COLO829 (cell line): ENCODE data around the gene PDE1A.

Experiments used
- DNase-seq: peaks from one replicate; pipeline ENCODE4 v3.0.0; 2012; ENCODE audit warnings: low spot score

Gene PDE1A

GRCh38 chr2:182426918-182427240 lies at the start of gene PDE1A:
PDE1A (minus strand) TSS chr2:182427036.
- DNase-seq, result no peak

DNA sequence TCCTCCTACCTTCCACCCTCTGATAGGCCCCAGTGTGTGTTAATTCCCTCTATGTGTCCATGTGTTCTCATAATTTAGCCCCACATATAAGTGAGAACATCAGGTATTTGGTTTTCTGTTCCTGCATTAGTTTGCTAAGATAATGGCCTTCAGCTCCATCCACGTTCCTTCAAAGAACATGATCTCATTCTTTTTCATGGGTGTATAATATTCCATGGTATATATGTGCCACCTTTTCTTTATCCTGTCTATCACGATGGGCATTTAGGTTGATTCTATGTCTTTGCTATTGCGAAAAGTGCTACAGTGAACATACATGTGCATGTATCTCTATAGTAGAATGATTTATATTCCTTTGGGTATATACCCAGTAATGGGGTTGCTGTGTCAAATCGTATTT lies 46.8 kb upstream of the PDE1A start:
- DNase-seq, result no peak

DNA sequence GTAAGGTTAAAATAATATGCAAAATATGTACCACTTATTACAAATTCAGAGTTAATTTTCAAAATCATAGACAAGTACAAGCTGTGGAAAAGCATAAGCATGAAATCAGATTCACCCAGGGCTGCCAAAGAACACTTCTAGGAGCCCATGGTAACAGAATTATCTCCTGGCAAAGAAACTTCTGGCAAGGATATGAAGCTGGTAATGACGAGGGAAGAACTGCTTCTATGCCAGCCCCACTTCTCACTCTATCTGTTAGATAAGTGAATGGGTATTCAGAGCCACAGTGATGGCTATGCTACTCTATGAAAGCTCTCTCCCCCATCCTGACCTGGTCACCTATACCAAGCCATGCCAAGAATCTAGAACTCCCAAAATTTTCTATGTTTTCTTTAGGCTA lies 36.9 kb upstream of the PDE1A start:
- no peak for DNase-seq

- no peak for DNase-seq
Measured at GRCh38 chr2:182456784-182457183, 29.9 kb upstream of the PDE1A start.

- no peak for DNase-seq
Measured at GRCh38 chr2:182452456-182452990, 25.7 kb upstream of the PDE1A start.

DNA sequence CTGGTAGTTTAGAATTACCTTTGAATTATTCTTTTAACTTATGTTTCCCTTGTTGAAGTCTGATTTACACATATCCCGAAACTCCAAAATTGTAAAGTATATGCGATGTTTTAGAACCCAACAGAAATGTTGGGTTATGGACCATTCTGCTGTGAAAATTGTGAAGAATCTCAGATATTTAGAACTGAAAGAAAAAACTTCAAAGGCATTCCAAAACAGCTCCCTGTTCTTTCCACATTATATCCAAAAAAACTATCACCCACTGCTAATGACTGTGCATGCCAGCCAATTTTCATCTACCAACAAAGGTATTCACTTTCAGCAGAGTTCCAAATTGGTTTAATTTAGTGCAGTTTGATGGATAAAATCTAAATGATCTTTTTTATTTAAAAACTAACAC lies 21.5 kb upstream of the PDE1A start:
- DNase-seq, result no peak

GRCh38 chr2:182447863-182448262 lies 21.0 kb upstream of the PDE1A start:
- no peak for DNase-seq

DNA sequence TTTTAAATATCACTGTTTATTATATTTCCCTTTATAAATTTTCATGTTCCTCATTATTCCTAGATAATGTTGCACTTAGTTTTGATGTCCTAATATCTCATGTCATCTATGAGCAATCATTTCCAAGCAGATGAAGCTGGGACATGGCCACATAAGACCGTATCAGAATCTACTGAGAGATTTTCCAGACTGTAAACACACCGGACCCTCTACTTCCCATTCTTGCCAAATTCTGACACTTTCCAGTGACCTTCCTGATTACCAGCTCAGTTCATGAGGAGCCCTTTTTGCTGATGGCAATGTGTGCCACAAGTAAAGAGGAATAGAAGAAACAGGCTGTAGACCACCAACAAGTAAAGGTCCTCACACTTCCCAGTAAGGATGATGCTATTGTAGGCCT lies 20.3 kb upstream of the PDE1A start:
- DNase-seq, result no peak

DNA sequence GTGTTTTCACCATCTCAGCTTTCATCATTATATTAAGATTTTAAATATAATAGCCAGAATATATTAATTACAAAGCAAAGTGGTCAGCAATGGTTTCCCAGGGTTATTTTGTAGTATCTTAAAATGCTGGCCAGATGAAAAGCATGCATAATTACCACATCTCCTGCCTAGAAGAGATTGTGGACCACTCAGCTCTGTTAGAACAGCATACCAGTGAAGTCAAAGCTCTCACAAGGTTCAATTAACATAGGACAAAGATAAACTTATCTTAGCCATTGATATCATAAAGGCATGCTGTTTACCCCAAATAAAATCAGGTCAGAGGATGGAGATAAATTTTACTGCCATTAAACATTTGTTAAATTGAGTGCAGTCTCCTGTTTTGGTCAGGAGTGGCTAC lies 19.3 kb upstream of the PDE1A start:
- DNase-seq, result no peak

- DNase-seq, result no peak
Measured at GRCh38 chr2:182445391-182445965, 18.6 kb upstream of the PDE1A start.

- no peak for DNase-seq
Measured at GRCh38 chr2:182444806-182445205, 18.0 kb upstream of the PDE1A start.

DNA sequence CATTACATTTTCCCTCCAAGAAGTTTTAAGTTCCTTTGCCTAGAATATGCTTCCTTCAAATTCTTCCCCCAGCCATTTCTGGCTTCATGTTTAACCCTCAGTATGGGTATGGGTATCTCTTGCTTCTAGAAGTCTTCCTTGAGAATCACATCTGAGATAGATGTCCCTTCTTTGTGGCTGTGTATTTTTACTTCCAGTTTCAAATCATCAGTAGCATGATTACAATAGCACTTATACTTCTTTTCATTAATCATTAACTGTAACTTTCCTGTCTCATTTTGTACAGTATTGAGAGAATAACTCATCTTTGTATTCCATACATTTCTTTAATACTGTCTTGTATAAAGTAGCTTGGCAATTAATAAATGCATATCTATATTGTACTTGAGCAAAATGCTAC lies 17.3 kb upstream of the PDE1A start:
- no peak for DNase-seq

GRCh38 chr2:182436252-182436651 lies 9.4 kb upstream of the PDE1A start:
- no peak for DNase-seq

- no peak for DNase-seq
Measured at GRCh38 chr2:182435754-182436153, 8.9 kb upstream of the PDE1A start.

DNA sequence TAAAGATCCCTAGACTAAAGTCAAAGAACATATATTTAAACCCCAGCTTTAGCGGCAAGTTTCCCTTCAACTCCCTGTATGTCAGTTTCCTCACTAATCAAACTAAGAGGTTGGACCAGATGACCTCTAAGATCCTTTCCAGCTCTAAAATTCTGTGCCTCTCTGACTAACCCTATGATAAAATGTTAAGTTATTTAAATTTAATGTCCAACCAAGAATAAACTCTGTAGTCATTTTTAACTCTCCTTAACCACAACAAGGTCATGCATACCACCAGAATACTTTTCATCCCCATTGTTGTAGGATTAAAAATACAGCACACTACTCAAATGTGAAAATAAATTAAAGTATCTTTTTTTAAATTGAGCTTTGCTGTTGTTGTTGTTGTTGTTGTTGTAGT lies 5.2 kb upstream of the PDE1A start:
- DNase-seq, result no peak

DNA sequence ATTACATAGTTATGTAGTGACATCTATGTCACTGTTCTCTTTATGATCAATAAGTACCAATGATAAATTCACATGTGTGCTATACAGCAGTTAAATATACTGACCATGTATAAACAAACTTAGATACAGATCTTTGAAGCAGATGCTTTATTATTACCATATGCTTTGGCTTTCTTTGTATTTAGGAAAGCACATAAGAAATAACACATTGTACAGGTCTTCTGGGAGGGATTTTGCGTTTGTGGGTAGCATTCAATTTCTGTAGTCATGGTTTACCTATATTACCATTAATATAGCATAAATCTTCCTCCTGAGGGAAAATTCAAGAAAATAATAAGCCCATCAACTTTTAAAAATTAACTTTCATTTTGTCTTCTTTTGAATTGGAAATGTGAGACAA lies 1.6 kb upstream of the PDE1A start:
- DNase-seq, result no peak

DNA sequence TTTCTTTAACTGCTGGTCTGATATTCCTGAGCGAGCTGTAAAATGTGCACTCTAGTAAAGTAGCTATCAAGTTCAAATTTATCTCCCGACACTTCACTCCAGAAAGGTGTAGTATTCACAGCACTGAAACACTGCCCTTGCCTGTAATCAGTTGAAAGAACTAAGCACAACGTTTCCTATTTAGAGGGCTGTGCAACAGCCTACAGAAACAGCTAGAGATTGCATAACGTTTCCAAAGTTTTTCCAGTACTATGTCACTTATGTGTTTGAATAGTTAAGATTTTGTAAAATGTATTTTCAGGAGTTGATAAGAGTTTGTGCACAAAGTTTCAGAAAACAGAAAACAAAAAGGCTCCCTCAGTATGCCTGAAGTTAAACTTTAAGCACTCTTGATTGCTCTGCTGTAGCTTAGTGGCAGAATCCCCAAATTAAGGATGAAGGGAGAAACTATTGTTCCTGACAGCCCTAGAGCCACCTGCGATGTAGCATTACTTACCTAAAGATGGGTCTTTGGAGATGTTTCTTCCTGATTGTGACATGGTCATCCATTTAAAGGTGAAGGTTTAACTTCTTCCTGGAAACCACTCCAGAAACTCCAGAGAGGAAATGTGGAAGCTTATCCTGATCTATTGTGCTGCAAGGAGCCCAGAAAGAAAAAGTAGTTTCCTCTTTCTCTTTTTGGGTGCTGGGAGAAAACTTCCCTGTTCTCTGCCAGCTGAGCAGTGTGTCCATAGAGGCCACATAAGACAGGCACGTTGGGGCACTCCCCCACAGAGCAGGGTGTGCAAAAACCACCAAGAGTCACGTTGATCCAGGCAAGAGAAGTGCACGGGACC lies 536 bp downstream of the PDE1A start:
- no peak for DNase-seq

DNA sequence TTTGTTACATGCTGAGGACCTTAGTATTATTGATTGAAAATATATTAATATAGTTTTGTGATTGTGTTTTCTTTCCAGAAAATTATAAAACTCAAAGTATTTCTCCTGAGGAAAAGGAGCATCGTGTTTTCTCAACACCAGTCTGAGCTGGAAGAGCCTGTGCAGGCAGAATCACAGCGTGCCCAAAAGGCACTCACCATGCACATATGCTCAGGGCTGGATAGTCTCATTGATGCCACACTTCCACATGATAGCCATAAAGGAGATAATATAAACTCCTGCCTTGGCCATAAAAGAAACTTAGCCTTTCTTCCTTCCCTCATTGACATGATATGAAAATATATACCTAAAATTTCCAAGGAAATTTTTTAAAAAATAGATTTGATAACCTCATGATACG lies 4.0 kb downstream of the PDE1A start:
- no peak for DNase-seq

DNA sequence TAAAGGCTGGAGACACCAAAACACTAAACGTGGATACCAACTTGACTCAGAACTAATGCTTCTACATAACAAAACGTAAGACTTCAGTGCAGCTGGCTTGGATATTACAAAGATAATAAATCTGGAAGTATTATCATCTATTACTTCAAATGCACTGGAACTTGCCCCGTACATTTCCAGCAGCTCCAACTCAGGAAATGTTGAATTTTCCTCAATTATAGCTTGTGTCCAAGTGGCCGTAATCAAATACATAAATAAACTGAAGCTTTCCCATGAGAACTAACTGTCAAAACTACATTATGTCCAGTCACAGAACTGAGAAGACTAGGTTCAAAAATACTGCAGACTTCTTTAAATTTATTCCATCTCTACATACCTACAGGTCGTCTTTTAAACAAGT lies 6.2 kb downstream of the PDE1A start:
- no peak for DNase-seq

GRCh38 chr2:182416861-182417260 lies 10.0 kb downstream of the PDE1A start:
- DNase-seq, result no peak

DNA sequence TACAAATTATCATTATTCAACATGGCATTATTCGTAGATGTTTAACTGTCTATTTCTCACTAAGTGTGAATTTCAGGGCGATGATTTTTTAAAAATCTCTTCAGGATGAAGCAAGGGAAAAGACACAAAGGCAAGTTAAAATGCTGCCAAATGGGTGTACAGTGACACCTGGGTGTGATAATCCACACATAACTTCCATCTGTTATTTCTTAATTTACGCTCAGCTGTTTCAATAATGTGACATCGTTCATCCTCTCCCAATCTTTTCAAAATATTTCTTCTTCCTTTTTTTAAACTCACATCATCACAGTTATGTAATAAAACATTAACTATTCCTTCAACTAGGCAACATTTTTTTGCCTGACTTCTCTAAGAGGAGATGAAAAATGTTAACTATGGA lies 10.6 kb downstream of the PDE1A start:
- no peak for DNase-seq

DNA sequence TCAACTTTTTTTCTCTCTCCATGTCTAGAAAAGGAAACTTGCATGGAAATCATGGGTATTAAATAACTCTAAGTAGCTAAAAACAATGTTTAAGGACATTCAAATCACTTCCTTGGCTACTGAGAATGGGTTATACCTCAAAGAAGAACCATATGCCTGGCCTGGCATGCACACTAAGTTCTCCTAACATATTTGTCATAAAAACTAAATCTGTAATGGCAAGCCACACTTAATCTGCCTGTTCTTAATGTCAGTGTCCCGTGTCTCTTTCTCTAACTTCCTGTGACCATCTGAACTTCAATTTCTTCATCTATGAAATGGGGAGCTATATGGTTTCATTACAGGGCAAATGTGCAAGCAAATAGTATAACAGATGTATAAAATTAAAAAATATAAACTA lies 11.1 kb downstream of the PDE1A start:
- DNase-seq, result no peak

GRCh38 chr2:182412858-182413257 lies 14.0 kb downstream of the PDE1A start:
- DNase-seq, result no peak

DNA sequence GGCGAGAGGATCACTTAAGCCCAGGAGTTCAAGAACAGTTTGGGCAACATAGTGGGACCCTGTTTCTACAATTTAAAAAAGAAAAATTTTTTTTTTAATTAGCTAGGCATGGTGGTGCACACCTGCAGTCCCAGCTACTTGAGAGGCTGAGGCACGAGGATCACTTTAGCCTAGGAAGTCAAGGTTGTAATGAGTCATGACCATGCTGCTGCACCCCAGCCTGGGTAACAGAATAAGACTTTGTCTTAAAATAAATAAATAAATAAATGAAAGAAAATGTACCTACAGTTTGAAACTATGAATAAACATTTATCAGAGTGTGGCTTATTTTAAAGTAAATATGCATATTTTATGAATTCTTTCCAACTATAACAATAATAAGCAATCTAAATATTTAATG lies 16.7 kb downstream of the PDE1A start:
- no peak for DNase-seq
